ENCODE data around the gene ZNF521.

ZNF521 gene

GRCh38 chr18:25019931-25020330, 332.0 kb downstream of the ZNF521 start:
- peaks cover 0 to 11% of the 10 kb centered on the region in 2 donors for H3K27me3 Mint-ChIP-seq
- H3K36me3 Mint-ChIP-seq (ENCODE audit: insufficient read depth), result no peaks in the 10 kb centered on the region
- no peak overlapping the region for H3K27ac Mint-ChIP-seq
- no peaks in the 10 kb centered on the region for H3K9me3 Mint-ChIP-seq
- DNase-seq (no peak), ATAC-seq (replicated peaks) (no peak)
- no peak overlapping the region for H3K4me3 Mint-ChIP-seq
- no peaks in the 10 kb centered on the region for H3K4me1 Mint-ChIP-seq (ENCODE audit: low read depth in 2 of 2)

GRCh38 chr18:25019086-25019860, 332.7 kb downstream of the ZNF521 start:
- H3K27me3 Mint-ChIP-seq, result peaks cover 0 to 11% of the 10 kb centered on the region in 2 donors
- H3K36me3 Mint-ChIP-seq (ENCODE audit: insufficient read depth), result no peaks in the 10 kb centered on the region
- H3K4me1 Mint-ChIP-seq (ENCODE audit: low read depth in 2 of 2), result no peaks in the 10 kb centered on the region

GRCh38 chr18:25016666-25017065, 335.3 kb downstream of the ZNF521 start:
- no peaks in the 10 kb centered on the region for H3K36me3 Mint-ChIP-seq (ENCODE audit: insufficient read depth)

More at GRCh38 chr18:25019086-25019860, 332.7 kb downstream of the ZNF521 start:
- ATAC-seq (replicated peaks) (no peak), DNase-seq (no peak)
- Mint-ChIP-seq H3K27ac (no peak overlapping the region), H3K4me3 (no peak overlapping the region), H3K9me3 (no peaks in the 10 kb centered on the region)

GRCh38 chr18:25016181-25016580, 335.8 kb downstream of the ZNF521 start:
- Mint-ChIP-seq H3K27me3 (peaks cover 0 to 11% of the 10 kb centered on the region in 2 donors), H3K27ac (no peak overlapping the region), H3K4me1 (ENCODE audit: low read depth in 2 of 2) (no peaks in the 10 kb centered on the region), H3K36me3 (ENCODE audit: insufficient read depth) (no peaks in the 10 kb centered on the region), H3K4me3 (no peak overlapping the region), H3K9me3 (no peaks in the 10 kb centered on the region)
- ATAC-seq (replicated peaks), result no peak
- no peak for DNase-seq

More at GRCh38 chr18:25016666-25017065, 335.3 kb downstream of the ZNF521 start:
- peaks cover 0 to 11% of the 10 kb centered on the region in 2 donors for H3K27me3 Mint-ChIP-seq
- H3K27ac Mint-ChIP-seq, result no peak overlapping the region
- ATAC-seq (replicated peaks) (no peak), DNase-seq (no peak)
- H3K4me1 Mint-ChIP-seq (ENCODE audit: low read depth in 2 of 2), result no peaks in the 10 kb centered on the region
- no peak overlapping the region for H3K4me3 Mint-ChIP-seq
- no peaks in the 10 kb centered on the region for H3K9me3 Mint-ChIP-seq
